ENCODE results near the gene PIEZO2.
"Not testable (repeated sequence)": the region's sequence is repeated elsewhere in the genome, so short reads cannot be mapped to it uniquely, and the experiment has no call there.

Gene PIEZO2

DNA sequence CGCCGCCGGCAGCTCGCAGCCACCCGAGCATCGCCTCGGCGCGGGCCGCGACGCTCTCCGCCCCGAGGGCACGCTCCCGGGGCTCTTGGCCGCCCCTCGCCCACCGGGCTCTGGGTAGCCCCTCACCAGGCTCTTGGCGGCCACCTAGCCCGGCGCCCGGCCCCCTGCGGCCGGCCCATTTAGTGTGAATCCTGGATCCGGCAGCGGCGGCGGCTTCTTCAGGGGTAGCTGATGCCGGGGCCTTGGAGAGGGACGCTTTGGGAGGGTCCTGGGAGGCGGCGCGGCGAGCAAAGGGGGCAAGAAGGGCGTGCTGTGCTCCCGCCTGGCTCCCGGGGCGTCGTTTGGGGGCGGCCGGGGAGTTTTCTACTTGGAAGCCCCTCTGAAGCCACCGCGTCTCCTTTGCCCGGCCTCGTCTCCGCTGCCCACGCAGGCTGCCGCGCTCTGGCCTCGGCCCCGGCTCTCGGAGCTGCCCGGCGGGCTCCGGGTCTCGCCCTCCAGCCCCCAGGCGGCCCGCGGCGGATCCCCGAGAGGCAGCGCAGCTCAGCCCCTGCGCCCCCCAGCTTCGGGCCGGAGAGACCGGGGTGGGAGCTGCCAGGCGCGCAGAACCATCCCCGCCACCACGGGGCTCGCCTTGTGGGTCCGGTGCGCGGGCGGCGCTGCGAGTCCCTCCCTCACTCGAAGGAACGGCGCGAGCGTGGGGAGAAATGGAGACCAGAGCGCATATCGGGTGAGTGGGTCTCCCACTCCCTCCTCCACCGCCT lies 509 bp downstream of the PIEZO2 start:
- no peak for DNase-seq

GRCh38 chr18:11147962-11148679 lies 1.2 kb downstream of the PIEZO2 start:
- no peak for DNase-seq

DNA sequence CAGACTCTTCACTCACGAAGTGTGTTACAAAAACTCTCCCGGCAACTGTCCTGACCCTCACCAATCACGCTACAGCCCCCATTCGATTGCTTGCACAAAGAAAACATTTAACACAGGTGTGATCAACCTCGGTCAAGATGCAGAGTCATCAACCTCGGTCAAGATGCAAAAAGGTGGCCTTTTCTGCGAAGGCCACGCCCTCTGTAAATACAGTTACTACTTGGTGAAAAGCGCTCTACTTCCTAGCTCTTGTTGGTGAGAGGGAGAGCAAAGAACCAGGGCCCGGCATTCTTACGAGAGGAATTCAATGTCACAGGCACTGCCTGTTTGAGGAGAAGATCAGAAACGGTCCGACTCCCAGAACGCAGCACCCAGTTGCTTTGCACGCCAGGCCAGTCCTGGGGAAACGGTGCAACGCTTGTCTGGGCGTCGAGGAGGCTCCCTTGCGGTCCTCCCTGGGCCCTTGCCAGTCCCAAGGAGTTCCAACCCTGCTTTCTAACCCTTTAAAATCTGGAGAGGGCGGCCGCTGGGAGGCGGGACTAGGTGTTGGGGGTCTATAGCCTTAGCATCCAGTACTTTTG lies 1.9 kb downstream of the PIEZO2 start:
- no peak for DNase-seq

- DNase-seq = no peak
These were observed 2.4 kb downstream of the PIEZO2 start for GRCh38 chr18:11146947-11147345.

DNA sequence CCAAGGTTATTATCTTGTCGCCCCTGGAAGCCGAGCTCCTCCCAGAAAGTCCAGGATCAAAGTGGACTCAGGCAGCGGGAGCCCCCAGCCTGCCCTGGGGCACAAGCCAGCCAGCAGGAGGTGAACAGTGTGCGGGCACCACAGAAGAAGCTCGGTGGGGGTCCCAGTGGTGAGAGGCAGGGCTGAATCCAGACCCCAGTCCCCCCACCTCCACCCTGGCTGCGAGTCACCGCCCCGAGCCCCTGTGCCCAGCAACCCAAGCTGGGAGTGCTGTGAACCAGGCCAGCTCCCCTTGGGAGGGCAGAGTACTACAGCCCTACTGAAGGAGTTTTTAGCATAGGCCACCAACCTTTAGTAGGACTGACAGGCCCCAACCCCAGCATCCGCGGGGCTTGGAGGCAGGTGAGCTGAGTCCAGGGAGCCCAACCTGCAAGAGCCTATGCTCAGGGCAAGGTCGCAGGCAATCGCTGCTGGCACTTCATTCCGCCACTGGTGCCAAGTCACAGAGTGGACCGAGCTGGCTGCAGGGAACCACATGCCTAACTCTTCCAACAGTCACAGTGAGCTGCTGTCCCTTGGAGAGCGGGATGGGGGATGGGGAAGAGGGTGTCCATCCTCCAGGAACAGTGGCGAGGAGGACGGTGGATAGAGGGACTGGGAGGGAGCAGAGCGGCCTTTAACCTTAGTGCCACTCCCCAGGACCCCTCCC lies 3.0 kb downstream of the PIEZO2 start:
- peak; percentile 63 for DNase-seq

DNA sequence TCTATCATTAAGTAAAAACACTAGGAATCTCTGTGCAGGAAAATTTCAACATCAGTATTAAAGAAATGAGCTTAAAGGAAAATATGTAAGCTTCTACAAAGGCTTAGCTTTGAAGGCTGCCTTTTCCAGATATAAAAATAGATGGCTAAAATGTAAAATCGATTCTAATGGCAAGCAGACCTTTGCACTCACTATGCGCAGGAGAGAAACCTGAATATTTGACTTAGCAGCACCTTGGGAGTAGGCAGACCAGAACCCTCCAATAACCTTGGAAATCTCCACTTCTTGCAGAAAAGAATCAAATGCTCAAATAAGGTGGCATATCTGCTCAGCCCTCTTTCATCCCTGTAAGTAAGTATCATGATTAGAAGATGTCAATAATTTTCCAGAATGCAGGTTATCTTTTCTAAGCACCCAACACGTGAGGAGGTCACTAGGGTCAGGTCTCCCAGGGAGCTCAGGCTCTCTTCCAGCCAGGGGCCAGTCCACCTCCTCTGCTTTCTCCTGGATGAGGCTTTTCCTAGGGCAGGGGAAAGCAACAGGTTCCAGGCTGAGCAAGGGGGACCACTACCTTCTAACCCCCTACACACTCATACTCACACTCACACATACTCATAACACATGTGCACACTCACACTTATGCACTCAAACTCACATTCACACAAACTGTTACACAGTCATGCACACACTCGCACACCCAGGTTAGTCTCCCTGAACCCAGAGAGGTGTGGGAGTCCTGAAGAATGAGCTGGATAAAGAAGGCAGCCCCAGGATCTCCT lies 3.8 kb downstream of the PIEZO2 start:
- no peak for DNase-seq

- DNase-seq = no peak
These were observed 12.0 kb downstream of the PIEZO2 start for GRCh38 chr18:11137400-11137799.

DNA sequence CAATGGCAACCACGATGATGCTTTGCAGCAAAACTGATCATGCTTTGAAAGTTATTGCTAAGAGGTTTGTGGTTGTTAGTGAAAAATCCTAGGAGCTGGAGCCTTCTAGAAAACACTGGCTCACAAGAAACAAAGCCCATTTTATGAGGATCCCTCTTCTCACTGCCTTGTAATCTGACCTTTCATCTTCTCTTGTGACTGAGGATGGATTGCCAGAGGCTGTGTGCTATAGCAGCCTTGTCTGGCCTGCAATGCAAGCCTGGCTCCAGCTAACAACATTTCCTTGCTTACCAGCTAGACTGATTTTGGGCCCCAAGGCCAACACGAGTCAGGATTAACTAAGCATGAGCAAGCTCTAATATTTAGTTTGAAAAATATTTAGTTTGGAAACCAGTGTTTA lies 13.1 kb downstream of the PIEZO2 start:
- DNase-seq = peak; percentile 7

- DNase-seq = no peak
These were observed 14.4 kb downstream of the PIEZO2 start for GRCh38 chr18:11134940-11135339.

GRCh38 chr18:11129059-11129458 lies 20.3 kb downstream of the PIEZO2 start:
- not testable (repeated sequence) for DNase-seq

DNA sequence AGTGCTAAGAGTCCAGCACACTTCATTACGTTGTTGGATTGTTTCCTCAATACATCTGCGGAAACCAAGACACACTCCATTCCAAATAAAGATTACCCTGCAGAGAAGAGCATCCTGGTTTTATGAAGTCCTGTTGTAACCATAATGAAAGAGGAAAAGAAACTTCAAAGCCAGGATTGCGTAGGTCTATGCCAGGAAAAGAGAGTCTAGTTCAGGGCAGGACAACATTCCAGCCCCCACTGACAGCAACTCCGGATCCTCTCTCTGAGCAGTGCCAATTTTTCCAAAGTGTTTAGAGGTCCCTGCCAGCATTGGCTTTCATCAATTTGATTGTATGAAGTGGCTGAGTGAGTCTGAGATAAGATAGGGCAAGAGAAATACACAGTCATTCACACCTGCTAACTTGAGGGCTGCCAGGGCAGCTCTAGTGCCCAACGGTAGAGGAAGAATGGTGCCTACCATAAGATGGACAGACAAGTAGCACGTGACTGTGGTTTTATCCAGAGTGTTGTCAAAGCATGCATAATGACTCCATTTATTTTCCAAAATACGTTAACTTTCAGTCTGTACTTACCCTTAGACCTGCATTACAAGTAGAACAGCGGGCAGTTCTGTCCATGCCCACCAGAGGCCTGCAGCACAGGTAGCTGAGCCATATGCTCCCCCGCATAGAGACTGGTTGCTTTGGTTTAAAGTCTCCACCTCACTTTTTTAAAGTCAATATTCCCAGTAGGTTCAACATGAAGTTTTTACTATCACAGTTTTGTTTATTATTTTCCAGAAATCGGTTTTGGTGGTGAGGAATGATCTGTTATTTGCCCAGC lies 23.7 kb downstream of the PIEZO2 start:
- DNase-seq = no peak

GRCh38 chr18:11124054-11124453 lies 25.3 kb downstream of the PIEZO2 start:
- DNase-seq = no peak

- DNase-seq = no peak
These were observed 27.9 kb downstream of the PIEZO2 start for GRCh38 chr18:11121443-11121849.

- DNase-seq = no peak
These were observed 29.3 kb downstream of the PIEZO2 start for GRCh38 chr18:11119959-11120587.

GRCh38 chr18:11119550-11119949 lies 29.8 kb downstream of the PIEZO2 start:
- peak; percentile 72 for DNase-seq

GRCh38 chr18:11118051-11118766 lies 31.2 kb downstream of the PIEZO2 start:
- no peak for DNase-seq

GRCh38 chr18:11115276-11115675 lies 34.1 kb downstream of the PIEZO2 start:
- no peak for DNase-seq

GRCh38 chr18:11114653-11115052 lies 34.7 kb downstream of the PIEZO2 start:
- DNase-seq = no peak

DNA sequence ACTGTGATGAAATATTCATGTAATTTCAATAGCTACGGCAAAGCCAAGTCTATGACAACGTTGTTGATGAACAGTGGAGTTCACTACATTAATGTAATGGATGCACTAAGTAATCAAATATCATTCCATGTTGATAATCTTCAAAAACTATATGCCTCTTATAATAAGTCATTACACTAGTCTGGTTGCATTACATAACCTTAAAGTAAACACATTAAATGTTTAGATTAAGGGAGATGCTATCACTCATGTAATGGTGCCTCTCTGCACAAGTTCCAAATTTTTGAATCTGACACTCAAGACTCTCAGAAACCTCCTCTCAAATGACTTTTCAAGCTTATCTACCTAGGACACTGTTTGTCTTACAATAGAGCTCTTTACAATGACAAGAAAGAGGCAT lies 35.4 kb downstream of the PIEZO2 start:
- DNase-seq = no peak

DNA sequence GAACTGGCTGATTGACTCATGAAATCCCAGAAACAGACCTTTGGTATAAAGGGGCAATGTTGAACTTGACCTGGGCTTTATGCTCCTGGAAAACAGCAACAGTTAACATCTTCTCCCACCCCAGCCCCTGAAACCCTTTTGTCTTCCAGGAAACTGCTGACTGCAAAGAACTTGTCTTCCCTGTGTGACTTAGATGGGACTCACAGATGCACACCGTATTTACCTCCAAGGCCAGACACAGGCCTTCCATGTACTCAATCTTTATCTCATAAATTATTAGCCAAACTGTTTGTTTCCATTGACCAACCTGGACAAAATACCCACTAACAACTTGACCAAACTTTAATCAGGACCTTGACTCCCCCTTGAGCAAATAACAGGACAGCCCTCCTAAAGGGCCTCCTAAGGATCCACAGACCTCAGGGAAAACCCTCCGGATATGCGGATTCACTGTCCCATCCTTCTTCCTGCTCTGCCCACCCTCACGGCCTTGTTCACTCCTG lies 36.3 kb downstream of the PIEZO2 start:
- DNase-seq = no peak

Measured in midbrain (tissue), 1 donor.